DND-41 (cell line): ENCODE data around the gene GRM7.

Source experiments
- ATAC-seq: fragments of 200-7000 bp; cut with Tn5 transposase; 3 replicates; pipeline ENCODE4 v1.9.1; 2021; ENCODE audit warnings: low read depth; ENCODE audit not compliant: insufficient read depth
- DNase-seq: peaks from one replicate; pipeline ENCODE4 v3.0.0-alpha.2; 2020
- H2AFZ ChIP-seq: 2 replicates; pipeline ENCODE4 v1.6.0; 2012; ENCODE audit warnings: low read depth, low read length
- H3K27ac ChIP-seq: 2 replicates; pipeline ENCODE4 v1.5.1; 2012; ENCODE audit warnings: low read length, inconsistent platforms
- H3K27me3 ChIP-seq: fragments of 200-600 bp; sonication (generic); 2 replicates; pipeline ENCODE4 v1.6.0; 2012; ENCODE audit warnings: low read length, mild to moderate bottlenecking, inconsistent platforms; ENCODE audit not compliant: insufficient read depth, poor library complexity
- H3K36me3 ChIP-seq: 2 replicates; pipeline ENCODE4 v1.5.1; 2012; ENCODE audit warnings: low read length, inconsistent platforms; ENCODE audit not compliant: insufficient read depth
- H3K4me1 ChIP-seq: 2 replicates; pipeline ENCODE4 v1.5.1; 2012; ENCODE audit warnings: mild to moderate bottlenecking, low read length; ENCODE audit not compliant: insufficient read depth
- H3K4me2 ChIP-seq: 2 replicates; pipeline ENCODE4 v1.6.0; 2012; ENCODE audit warnings: mild to moderate bottlenecking, moderate library complexity, low read length, inconsistent platforms; ENCODE audit not compliant: insufficient read depth
- H3K4me3 ChIP-seq, 2 experiments: fragments of 200-600 bp in 1 of 2; shearing (Covaris generic) in 1 of 2; 2 replicates each; pipeline ENCODE4 v1.5.1; 2012 to 2016; ENCODE audit warnings: inconsistent platforms in 2 of 2, low read length in 2 of 2, mild to moderate bottlenecking in 2 of 2, low read depth in 1 of 2, moderate library complexity in 1 of 2
- H3K79me2 ChIP-seq: 2 replicates; pipeline ENCODE4 v1.6.0; 2012; ENCODE audit warnings: low read length, inconsistent platforms; ENCODE audit not compliant: insufficient read depth
- H3K9ac ChIP-seq: 2 replicates; pipeline ENCODE4 v1.6.0; 2012; ENCODE audit warnings: low read depth, mild to moderate bottlenecking, inconsistent platforms, low read length, moderate library complexity
- H3K9me3 ChIP-seq: 2 replicates; pipeline ENCODE4 v1.5.1; 2012; ENCODE audit warnings: low read length, moderate library complexity, mild to moderate bottlenecking, inconsistent platforms; ENCODE audit not compliant: insufficient read depth, severe bottlenecking
- H4K20me1 ChIP-seq: 2 replicates; pipeline ENCODE4 v1.6.0; 2012; ENCODE audit warnings: low read length; ENCODE audit not compliant: insufficient read depth
- CTCF ChIP-seq: IDR thresholded peaks from 2 replicates; pipeline ENCODE4 v1.5.1; 2012; ENCODE audit warnings: borderline replicate concordance, low read length, moderate library complexity, mild to moderate bottlenecking; ENCODE audit not compliant: poor library complexity, severe bottlenecking; ENCODE audit errors: extremely low read depth
- EZH2 ChIP-seq: IDR thresholded peaks from 3 replicates; pipeline ENCODE4 v1.6.1; 2012; ENCODE audit warnings: borderline replicate concordance, low read depth, mild to moderate bottlenecking, moderate library complexity, low read length, inconsistent platforms; ENCODE audit not compliant: severe bottlenecking

Gene GRM7

GRCh38 chr3:7576071-7576470 lies 715.2 kb downstream of the GRM7 start:
- H3K9me3 ChIP-seq = no peaks in the 10 kb centered on the region
- no peaks in the 10 kb centered on the region for H3K36me3 ChIP-seq
- no peak overlapping the region for H3K27ac ChIP-seq
- ATAC-seq (no peak), DNase-seq (no peak)
- no peak overlapping the region for H3K9ac ChIP-seq
- no peak overlapping the region for H3K4me3 ChIP-seq
- H3K27me3 ChIP-seq = no peaks in the 10 kb centered on the region
- TF ChIP-seq CTCF (no peak), EZH2 (no peak)
- H3K4me2 ChIP-seq = no peak overlapping the region
- no peaks in the 10 kb centered on the region for H4K20me1 ChIP-seq
- no peaks in the 10 kb centered on the region for H3K79me2 ChIP-seq
- H3K4me1 ChIP-seq = no peaks in the 10 kb centered on the region
- H2AFZ ChIP-seq = no peak overlapping the region

GRCh38 chr3:7576506-7576905 lies 715.6 kb downstream of the GRM7 start:
- Histone ChIP-seq H3K27ac (no peak overlapping the region), H3K4me1 (no peaks in the 10 kb centered on the region), H3K9ac (no peak overlapping the region), H3K9me3 (no peaks in the 10 kb centered on the region), H3K79me2 (no peaks in the 10 kb centered on the region), H3K4me2 (no peak overlapping the region), H3K4me3 (no peak overlapping the region), H3K27me3 (no peaks in the 10 kb centered on the region), H3K36me3 (no peaks in the 10 kb centered on the region), H4K20me1 (no peaks in the 10 kb centered on the region), H2AFZ (no peak overlapping the region)
- TF ChIP-seq EZH2 = no peak
- no peak for ATAC-seq
- DNase-seq = no peak

- DNase-seq (no peak), ATAC-seq (no peak)
- TF ChIP-seq EZH2 (no peak), CTCF (no peak)
- no peak overlapping the region for H2AFZ ChIP-seq
- no peaks in the 10 kb centered on the region for H3K4me1 ChIP-seq
- no peaks in the 10 kb centered on the region for H3K9me3 ChIP-seq
- H3K27me3 ChIP-seq = no peaks in the 10 kb centered on the region
- no peak overlapping the region for H3K27ac ChIP-seq
- no peak overlapping the region for H3K4me2 ChIP-seq
- no peak overlapping the region for H3K9ac ChIP-seq
- H4K20me1 ChIP-seq = no peaks in the 10 kb centered on the region
- no peaks in the 10 kb centered on the region for H3K36me3 ChIP-seq
- H3K79me2 ChIP-seq = no peaks in the 10 kb centered on the region
- H3K4me3 ChIP-seq = no peak overlapping the region
These were observed 716.6 kb downstream of the GRM7 start for GRCh38 chr3:7577513-7577912.

GRCh38 chr3:7581831-7582230 lies 720.9 kb downstream of the GRM7 start:
- DNase-seq = no peak

More at GRCh38 chr3:7581831-7582230, 720.9 kb downstream of the GRM7 start:
- Histone ChIP-seq H3K4me1 (no peaks in the 10 kb centered on the region), H4K20me1 (no peaks in the 10 kb centered on the region), H3K9ac (no peak overlapping the region), H3K79me2 (no peaks in the 10 kb centered on the region), H3K27me3 (no peaks in the 10 kb centered on the region), H3K4me3 (no peak overlapping the region), H3K36me3 (no peaks in the 10 kb centered on the region), H3K27ac (no peak overlapping the region), H2AFZ (no peak overlapping the region), H3K4me2 (no peak overlapping the region), H3K9me3 (no peaks in the 10 kb centered on the region)
- ATAC-seq = no peak
- no peak for TF ChIP-seq CTCF
- TF ChIP-seq EZH2 = no peak
